ENCODE results near the gene BBS9. TPM values are rescaled to one million over a fixed set of nuclear protein-coding genes. Genes with fewer than 3 reads are reported as not detected.

The BBS9 gene
- total and polyA plus RNA-seq, 2 of the 4 experiments (the other 2 are of a cell fraction), result 7.9 to 9.5 TPM

GRCh38 chr7:33087356-33087755 lies 42.0 kb upstream of the BBS9 start:
- Histone ChIP-seq H3K18ac (ENCODE audit: low read depth, low read length) (no peak overlapping the region), H2AFZ (replicated peaks; ENCODE audit: low read length, poor library complexity) (no peak overlapping the region), H2AK5ac (ENCODE audit: low read depth, low read length) (no peak overlapping the region), H4K5ac (ENCODE audit: low read depth, low read length) (no peak overlapping the region), H4K20me1 (ENCODE audit: insufficient read depth, low read length) (no peaks in the 10 kb centered on the region), H3K4me1 (ENCODE audit: control insufficient read depth, insufficient read depth, low read length) (peaks cover 5% of the 10 kb centered on the region; the same call in 1 of the 2 replicates), H3K36me3 (ENCODE audit: control insufficient read depth, insufficient read depth, low read length) (no peaks in the 10 kb centered on the region), H3K56ac (ENCODE audit: extremely low read depth, insufficient read depth, low read length) (no peak overlapping the region), H2AK9ac (replicated peaks; ENCODE audit: low read depth, low read length, poor library complexity) (no peak overlapping the region), H4K91ac (ENCODE audit: insufficient read depth, low read depth, low read length) (no peak overlapping the region), H2BK20ac (ENCODE audit: low read depth, low read length) (no peak overlapping the region), H3K9ac (ENCODE audit: low read depth, low read length) (no peak overlapping the region), H3K4ac (ENCODE audit: low read depth, low read length) (no peak overlapping the region), H4K8ac (ENCODE audit: low read depth in 2 of 2, low read length in 2 of 2) (no peak overlapping the region), H2BK5ac (ENCODE audit: low read depth, low read length, poor library complexity, severe bottlenecking) (no peak overlapping the region), H2BK120ac (ENCODE audit: low read depth, low read length) (no peak overlapping the region), H3K14ac (replicated peaks; ENCODE audit: low read depth, low read length) (no peak overlapping the region), H3K4me3 (ENCODE audit: insufficient read depth, low read depth, low read length) (no peak overlapping the region), H3K79me1 (ENCODE audit: low read depth in 1 of 2, low read length in 2 of 2) (0 out of 4 replicates have a peak, but pooled peaks cover 0 to 9% of the 10 kb centered on the region in 2 experiments), H3K23ac (ENCODE audit: low read depth, low read length) (no peak overlapping the region), H3K27me3 (ENCODE audit: control insufficient read depth, insufficient read depth, low read length) (no peaks in the 10 kb centered on the region), H3K27ac (ENCODE audit: insufficient read depth, low read length) (no peak overlapping the region), H3K9me3 (ENCODE audit: control insufficient read depth, insufficient read depth, low read length) (peaks cover 2% of the 10 kb centered on the region; the same call in 1 of the 2 replicates), H3K4me2 (ENCODE audit: low read depth, low read length) (no peak overlapping the region), H2BK15ac (ENCODE audit: low read depth, low read length) (no peak overlapping the region), H3K9me1 (ENCODE audit: insufficient read depth, low read length) (peaks cover 6% of the 10 kb centered on the region)
- intact Hi-C loops (cut with micrococcal nuclease), result no loop called here
- DNase-seq, result no peak
- no TSS peak for BruUV-seq (replicated peaks)
- POLR2A ChIA-PET (ENCODE audit: unreplicated experiment), result no interaction called here
- WGBS, 2 experiments (ENCODE audit: extremely low coverage in 2 of 2, insufficient read length in 1 of 2), result no CpG with 5 or more reads among the region's 2 CpGs
- no peak for ATAC-seq (ENCODE audit: low read depth)
- CTCF ChIA-PET, result no interaction called here
- TF ChIP-seq USF2 (IDR thresholded peaks at IDR 0.05; ENCODE audit: low read depth, low read length), result no peak
- no peak for TF ChIP-seq RCOR1 (IDR thresholded peaks at IDR 0.05; ENCODE audit: insufficient replicate concordance, low read length)
- TF ChIP-seq CHD1 (IDR thresholded peaks at IDR 0.05; ENCODE audit: low read depth, low read length), result no peak
- no peak for TF ChIP-seq ELK1 (IDR thresholded peaks at IDR 0.05; ENCODE audit: borderline replicate concordance, low read depth, low read length)
- no peak for TF ChIP-seq CTCF (conservative IDR thresholded peaks at IDR 0.05; ENCODE audit: low read depth, low read length)
- TF ChIP-seq RFX5 (IDR thresholded peaks at IDR 0.05; ENCODE audit: low read depth, low read length), result no peak
- in situ Hi-C loops (cut with MboI; ENCODE audit: low sequenced_read_pairs), result no loop called here
- dilution Hi-C loops (cut with HindIII; ENCODE audit: low sequenced_read_pairs, unreplicated experiment), result no loop called here
